Measurements from ENCODE around the gene SOBP. TPM values are rescaled to one million over a fixed set of nuclear protein-coding genes. Genes with fewer than 3 reads are reported as not detected.

Gene SOBP
- total RNA-seq, 2 experiments from 2014 or later: 0.05 to 0.17 TPM

- H3K4me1 Mint-ChIP-seq (ENCODE audit: low read depth): no peaks in the 10 kb centered on the region
- H3K4me3 Mint-ChIP-seq: no peak overlapping the region
- Histone ChIP-seq H3K4me1 (ENCODE audit: insufficient read depth, low read length) (no peaks in the 10 kb centered on the region), H3K9me3 (ENCODE audit: control insufficient read depth in 1 of 2, insufficient read depth in 1 of 2, low read length in 2 of 2) (no peaks in the 10 kb centered on the region), H3K27ac (ENCODE audit: low read depth in 1 of 2, low read length in 2 of 2) (no peak overlapping the region), H3K4me3 (ENCODE audit: low read length) (no peak overlapping the region), H3K27me3 (ENCODE audit: control insufficient read depth in 1 of 2, insufficient read depth in 2 of 2, low read length in 2 of 2) (peaks cover 4 to 10% of the 10 kb centered on the region in 2 experiments), H3K36me3 (ENCODE audit: insufficient read depth, low read length) (no peaks in the 10 kb centered on the region)
- intact Hi-C loops (cut with DNase I, micrococcal nuclease): no loop called here
- ATAC-seq (ENCODE audit: poor library complexity) (no peak), DNase-seq (no peak)
- H3K9me3 Mint-ChIP-seq: no peaks in the 10 kb centered on the region
- no peaks in the 10 kb centered on the region for H3K36me3 Mint-ChIP-seq (ENCODE audit: low read depth)
- no peak overlapping the region for H3K27ac Mint-ChIP-seq
- ChIA-PET POLR2A (no interaction called here), CTCF (no interaction called here)
- peaks cover 30% of the 10 kb centered on the region for H3K27me3 Mint-ChIP-seq
- TF ChIP-seq CTCF (IDR thresholded peaks at IDR 0.05): no peak
These were observed 81.4 kb downstream of the SOBP start for GRCh38 chr6:107571354-107571753.

GRCh38 chr6:107572886-107573285, 83.0 kb downstream of the SOBP start:
- H3K4me3 ChIP-seq (ENCODE audit: low read length): no peak overlapping the region
- no peak for TF ChIP-seq CTCF (IDR thresholded peaks at IDR 0.05)
- Mint-ChIP-seq H3K4me3 (no peak overlapping the region), H3K27me3 (peaks cover 29% of the 10 kb centered on the region), H3K36me3 (ENCODE audit: low read depth) (no peaks in the 10 kb centered on the region), H3K4me1 (ENCODE audit: low read depth) (no peaks in the 10 kb centered on the region), H3K27ac (no peak overlapping the region), H3K9me3 (no peaks in the 10 kb centered on the region)
- H3K9me3 ChIP-seq (ENCODE audit: control insufficient read depth in 1 of 2, insufficient read depth in 1 of 2, low read length in 2 of 2): no peaks in the 10 kb centered on the region
- H3K36me3 ChIP-seq (ENCODE audit: insufficient read depth, low read length): no peaks in the 10 kb centered on the region
- intact Hi-C loops (cut with DNase I, micrococcal nuclease): no loop called here
- H3K27ac ChIP-seq (ENCODE audit: low read depth in 1 of 2, low read length in 2 of 2): no peak overlapping the region
- ATAC-seq (ENCODE audit: poor library complexity) (no peak), DNase-seq (no peak)
- ChIA-PET POLR2A (no interaction called here), CTCF (interaction anchor here (1.6 to 1.7 kb wide), 2 partner anchors 13 to 16 kb away, joined by 3 to 4 read pairs; no protein-coding TSS in a partner anchor)
- no peaks in the 10 kb centered on the region for H3K4me1 ChIP-seq (ENCODE audit: insufficient read depth, low read length)
- peaks cover 2 to 8% of the 10 kb centered on the region in 2 experiments for H3K27me3 ChIP-seq (ENCODE audit: control insufficient read depth in 1 of 2, insufficient read depth in 2 of 2, low read length in 2 of 2)

GRCh38 chr6:107574856-107575255, 84.9 kb downstream of the SOBP start:
- Mint-ChIP-seq H3K4me1 (ENCODE audit: low read depth) (no peaks in the 10 kb centered on the region), H3K27me3 (peaks cover 35% of the 10 kb centered on the region), H3K9me3 (no peaks in the 10 kb centered on the region), H3K36me3 (ENCODE audit: low read depth) (no peaks in the 10 kb centered on the region), H3K27ac (no peak overlapping the region), H3K4me3 (no peak overlapping the region)
- H3K27me3 ChIP-seq (ENCODE audit: control insufficient read depth in 1 of 2, insufficient read depth in 2 of 2, low read length in 2 of 2): peaks cover 2 to 8% of the 10 kb centered on the region in 2 experiments
- H3K9me3 ChIP-seq (ENCODE audit: control insufficient read depth in 1 of 2, insufficient read depth in 1 of 2, low read length in 2 of 2): no peaks in the 10 kb centered on the region
- ChIA-PET POLR2A (no interaction called here), CTCF (no interaction called here)
- intact Hi-C loops (cut with DNase I, micrococcal nuclease): no loop called here
- no peak overlapping the region for H3K27ac ChIP-seq (ENCODE audit: low read depth in 1 of 2, low read length in 2 of 2)
- H3K36me3 ChIP-seq (ENCODE audit: insufficient read depth, low read length): no peaks in the 10 kb centered on the region
- H3K4me1 ChIP-seq (ENCODE audit: insufficient read depth, low read length): no peaks in the 10 kb centered on the region
- ATAC-seq (ENCODE audit: poor library complexity) (no peak), DNase-seq (no peak)
- no peak for TF ChIP-seq CTCF (IDR thresholded peaks at IDR 0.05)
- H3K4me3 ChIP-seq (ENCODE audit: low read length): no peak overlapping the region
